GM19099 (cell line): ENCODE results near the gene LYST.

ENCODE experiments used
- POLR2A ChIP-seq: IDR thresholded peaks from 3 replicates; pipeline ENCODE4 v1.6.1; 2011; ENCODE audit warnings: low read depth; ENCODE audit not compliant: insufficient read length; ENCODE audit errors: extremely low read depth

LYST gene

GRCh38 chr1:235757587-235758096 is 109.1 kb downstream of the LYST start:
- TF ChIP-seq POLR2A = no peak

- TF ChIP-seq POLR2A = no peak
Measured at GRCh38 chr1:235749755-235750300, 116.9 kb downstream of the LYST start.

GRCh38 chr1:235748747-235749146 is 118.0 kb downstream of the LYST start:
- no peak for TF ChIP-seq POLR2A

GRCh38 chr1:235746245-235746644 is 120.5 kb downstream of the LYST start:
- no peak for TF ChIP-seq POLR2A

- no peak for TF ChIP-seq POLR2A
Measured at GRCh38 chr1:235745503-235746136, 121.1 kb downstream of the LYST start.

GRCh38 chr1:235742914-235743599 is 123.6 kb downstream of the LYST start:
- no peak for TF ChIP-seq POLR2A

GRCh38 chr1:235741294-235741693 is 125.4 kb downstream of the LYST start:
- TF ChIP-seq POLR2A = no peak

- no peak for TF ChIP-seq POLR2A
Measured at GRCh38 chr1:235739631-235740030, 127.1 kb downstream of the LYST start.

- no peak for TF ChIP-seq POLR2A
Measured at GRCh38 chr1:235739124-235739523, 127.6 kb downstream of the LYST start.

GRCh38 chr1:235737751-235738150 is 129.0 kb downstream of the LYST start:
- no peak for TF ChIP-seq POLR2A

GRCh38 chr1:235736263-235736662 is 130.4 kb downstream of the LYST start:
- no peak for TF ChIP-seq POLR2A

- TF ChIP-seq POLR2A = no peak
Measured at GRCh38 chr1:235735621-235736020, 131.1 kb downstream of the LYST start.

GRCh38 chr1:235734335-235734734 is 132.4 kb downstream of the LYST start:
- TF ChIP-seq POLR2A = no peak

- TF ChIP-seq POLR2A = no peak
Measured at GRCh38 chr1:235730007-235730406, 136.7 kb downstream of the LYST start.

GRCh38 chr1:235726557-235726956 is 140.1 kb downstream of the LYST start:
- no peak for TF ChIP-seq POLR2A

- TF ChIP-seq POLR2A = no peak
Measured at GRCh38 chr1:235725434-235725833, 141.3 kb downstream of the LYST start.
